ENCODE results near the gene ZNRF4.

ZNRF4 gene

DNA sequence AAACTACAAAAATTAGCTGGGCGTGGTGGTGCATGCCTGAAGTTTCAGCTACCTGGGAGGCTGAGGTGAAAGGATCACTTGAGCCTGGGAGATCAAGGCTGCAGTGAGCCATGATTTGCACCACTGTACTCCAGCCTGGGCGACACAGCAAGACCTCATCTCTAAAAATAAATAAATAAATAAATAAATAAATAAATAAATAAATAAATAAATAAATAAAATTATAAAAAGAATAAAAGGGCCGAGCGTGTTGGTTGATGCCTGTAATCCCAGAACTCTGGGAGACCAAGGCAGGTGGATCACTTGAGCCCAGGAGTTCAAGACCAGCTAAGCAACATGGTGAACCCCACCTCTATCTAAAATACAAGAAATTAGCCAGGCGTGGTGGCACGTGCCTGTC is 49.0 kb upstream of the ZNRF4 start (continued):
- TF ChIP-seq ZNF639 (tag by site-specific recombination; IDR thresholded peaks at IDR 0.05) (0 out of 2 replicates have a peak, but pooled peaks have one; percentile 41), ZNF654 (tag by site-specific recombination; IDR thresholded peaks at IDR 0.05; ENCODE audit: low read depth) (peak; percentile 49), ZNF140 (tag by site-specific recombination; IDR thresholded peaks at IDR 0.05) (peak; percentile 54; the same call in 1 of the 2 replicates), ZNF433 (tag by site-specific recombination; IDR thresholded peaks at IDR 0.05; ENCODE audit: low read depth) (peak; percentile 43; the same call in 1 of the 2 replicates), ZNF366 (tag by site-specific recombination; conservative IDR thresholded peaks at IDR 0.05) (0 out of 2 replicates have a peak, but pooled peaks have one; percentile 28), ZNF292 (tag by site-specific recombination; IDR thresholded peaks at IDR 0.05; ENCODE audit: borderline replicate concordance, low read depth) (peak; percentile 88; the same call in 1 of the 2 replicates), ZNF555 (tag by site-specific recombination; conservative IDR thresholded peaks at IDR 0.05) (peak; percentile 92), ZNF202 (tag by site-specific recombination; IDR thresholded peaks at IDR 0.05; ENCODE audit: borderline replicate concordance) (peak; percentile 56; the same call in 1 of the 2 replicates), ZNF664 (tag by site-specific recombination; IDR thresholded peaks at IDR 0.05) (peak; percentile 71; the same call in 1 of the 2 replicates), ZNF341 (tag by site-specific recombination; IDR thresholded peaks at IDR 0.05; ENCODE audit: low read depth) (peak; percentile 24; the same call in 1 of the 2 replicates), ZXDB (tag by site-specific recombination; IDR thresholded peaks at IDR 0.05) (peak; percentile 69; the same call in 1 of the 2 replicates), ZNF514 (tag by site-specific recombination; IDR thresholded peaks at IDR 0.05) (0 out of 2 replicates have a peak, but pooled peaks have one; percentile 21), ZBTB11 (tag by site-specific recombination; conservative IDR thresholded peaks at IDR 0.05; ENCODE audit: low read depth) (peak; percentile 78), GFI1B (tag by site-specific recombination; IDR thresholded peaks at IDR 0.05) (peak; percentile 41; the same call in 1 of the 2 replicates), ZNF560 (tag by site-specific recombination; IDR thresholded peaks at IDR 0.05; ENCODE audit: borderline replicate concordance) (peak; percentile 57; the same call in 1 of the 2 replicates), ZNF629 (tag by site-specific recombination; IDR thresholded peaks at IDR 0.05) (0 out of 2 replicates have a peak, but pooled peaks have one; percentile 46), ZNF501 (tag by site-specific recombination; IDR thresholded peaks at IDR 0.05) (0 out of 2 replicates have a peak, but pooled peaks have one; percentile 41), ZBTB21 (tag by site-specific recombination; IDR thresholded peaks at IDR 0.05) (peak; percentile 41; the same call in 1 of the 2 replicates), GLI2 (tag by site-specific recombination; IDR thresholded peaks at IDR 0.05; ENCODE audit: borderline replicate concordance, low read depth) (peak; percentile 50; the same call in 1 of the 2 replicates), ZNF529 (tag by site-specific recombination; IDR thresholded peaks at IDR 0.05; ENCODE audit: insufficient replicate concordance) (peak; percentile 59), ZNF623 (tag by site-specific recombination; IDR thresholded peaks at IDR 0.05) (peak; percentile 81), ZNF791 (tag by site-specific recombination; IDR thresholded peaks at IDR 0.05) (0 out of 2 replicates have a peak, but pooled peaks have one; percentile 22)

GRCh38 chr19:5406816-5407215 is 48.4 kb upstream of the ZNRF4 start:
- no peak overlapping the region for H3K27ac ChIP-seq (ENCODE audit: extremely low read depth, low read depth, low read length)
- no peaks in the 10 kb centered on the region for H3K36me3 ChIP-seq (ENCODE audit: control insufficient read depth in 2 of 2, insufficient read depth in 1 of 2, low read length in 2 of 2)
- ChIA-PET POLR2A (no interaction called here), CTCF (no interaction called here)
- no peak overlapping the region for H3K4me3 ChIP-seq (ENCODE audit: low read depth, low read length)
- no peaks in the 10 kb centered on the region for H3K4me1 ChIP-seq (ENCODE audit: control insufficient read depth, insufficient read depth, low read length)
- H3K9me3 ChIP-seq (ENCODE audit: control insufficient read depth, insufficient read depth, low read depth, low read length): no peaks in the 10 kb centered on the region
- no peak for TF ChIP-seq ZNF416 (tag by site-specific recombination; IDR thresholded peaks at IDR 0.05)
- TF ChIP-seq ZNF704 (tag by site-specific recombination; IDR thresholded peaks at IDR 0.05): no peak
- no peak for TF ChIP-seq ZNF155 (tag by site-specific recombination; IDR thresholded peaks at IDR 0.05)
- TF ChIP-seq ZNF776 (tag by site-specific recombination; IDR thresholded peaks at IDR 0.05; ENCODE audit: borderline replicate concordance): no peak
- no peak for TF ChIP-seq ZBTB21 (tag by site-specific recombination; IDR thresholded peaks at IDR 0.05)
- peak; percentile 53 for TF ChIP-seq ZFHX2 (tag by site-specific recombination; conservative IDR thresholded peaks at IDR 0.05)
- TF ChIP-seq ZNF148 (tag by site-specific recombination; IDR thresholded peaks at IDR 0.05; ENCODE audit: borderline replicate concordance): no peak
- TF ChIP-seq ZNF600 (tag by site-specific recombination; IDR thresholded peaks at IDR 0.05): no peak
- TF ChIP-seq ZNF10 (tag by site-specific recombination; IDR thresholded peaks at IDR 0.05): no peak

All from HEK293 (cell line).